SK-N-SH (cell line): Measurements from ENCODE around the gene AGXT.

Experiments used
- EP300 ChIP-seq, 2 experiments: IDR thresholded peaks; 2 replicates each; pipeline versions ENCODE4 v1.4.0 to v1.6.1; 2012; ENCODE audit warnings: borderline replicate concordance in 1 of 2, low read depth in 1 of 2, low read length in 1 of 2
- MAX ChIP-seq: IDR thresholded peaks from 2 replicates; pipeline ENCODE4 v1.4.0; 2012; ENCODE audit warnings: low read depth
- PBX3 ChIP-seq: IDR thresholded peaks from 2 replicates; pipeline ENCODE4; 2012
- RFX5 ChIP-seq: IDR thresholded peaks from 2 replicates; pipeline ENCODE4 v1.6.1; 2012; ENCODE audit warnings: mild to moderate bottlenecking, improper control_type of control experiment, low read length
- SMC3 ChIP-seq: IDR thresholded peaks from 2 replicates; pipeline ENCODE4 v1.6.1; 2012; ENCODE audit warnings: low read depth, low read length, improper control_type of control experiment
- TAF1 ChIP-seq: IDR thresholded peaks from 2 replicates; pipeline ENCODE4 v1.6.1; 2012; ENCODE audit warnings: low read depth, mild to moderate bottlenecking, low read length, moderate library complexity, borderline replicate concordance
- TF ChIP-seq, protein P1 (sequence below): IDR thresholded peaks from 2 replicates; pipeline ENCODE4 v1.4.0; 2012; ENCODE audit warnings: low read depth, borderline replicate concordance
- TF ChIP-seq, protein P2 (sequence below): fragments of 200-600 bp; sonication (generic); IDR thresholded peaks from 2 replicates; pipeline ENCODE4 v1.6.1; 2017; ENCODE audit warnings: antibody characterized with exemption, mild to moderate bottlenecking, moderate library complexity

DNA sequence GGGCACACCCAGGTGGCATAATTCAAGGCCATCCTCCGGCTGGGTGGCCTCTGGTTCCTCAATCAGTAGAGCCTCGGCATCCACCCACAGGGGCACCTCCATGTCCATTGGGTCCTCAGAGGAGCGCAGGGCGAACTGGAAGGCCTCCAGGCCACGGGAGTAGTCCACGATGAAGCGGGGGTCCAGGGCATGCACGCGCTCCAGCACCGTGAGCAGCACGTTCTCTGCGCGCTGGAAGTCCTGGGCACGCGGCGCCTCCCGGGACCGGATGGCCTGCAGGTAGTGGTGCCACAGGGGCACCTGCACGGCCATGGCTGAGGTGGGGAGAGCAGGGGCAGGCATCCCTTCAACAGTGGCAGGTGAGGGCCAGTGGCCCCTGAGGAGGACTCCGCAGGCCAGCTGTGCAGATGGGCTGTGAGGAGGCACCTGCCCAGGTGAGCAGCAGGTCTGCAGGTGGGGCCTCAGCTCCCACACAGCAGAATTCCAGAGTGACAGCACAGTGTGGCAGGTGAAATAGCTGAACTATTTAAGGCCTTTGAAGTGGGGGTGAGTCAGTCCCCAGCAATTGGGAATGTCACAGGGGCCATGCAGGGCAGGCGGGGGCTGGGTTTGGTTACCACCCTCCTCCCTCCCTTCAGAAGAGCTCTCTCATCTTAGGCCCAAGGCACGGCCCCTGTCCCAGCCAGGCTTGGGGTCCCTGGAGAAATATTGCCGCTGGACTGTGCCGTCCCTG is 27.2 kb downstream of the AGXT start, which contains the start of gene MAB21L4:
- TF ChIP-seq TAF1, result no peak
- TF ChIP-seq, protein P1, sequence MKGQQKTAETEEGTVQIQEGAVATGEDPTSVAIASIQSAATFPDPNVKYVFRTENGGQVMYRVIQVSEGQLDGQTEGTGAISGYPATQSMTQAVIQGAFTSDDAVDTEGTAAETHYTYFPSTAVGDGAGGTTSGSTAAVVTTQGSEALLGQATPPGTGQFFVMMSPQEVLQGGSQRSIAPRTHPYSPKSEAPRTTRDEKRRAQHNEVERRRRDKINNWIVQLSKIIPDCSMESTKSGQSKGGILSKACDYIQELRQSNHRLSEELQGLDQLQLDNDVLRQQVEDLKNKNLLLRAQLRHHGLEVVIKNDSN, result no peak
- TF ChIP-seq SMC3, result no peak
- TF ChIP-seq PBX3, result no peak
- TF ChIP-seq MAX, result no peak
- TF ChIP-seq, protein P2, sequence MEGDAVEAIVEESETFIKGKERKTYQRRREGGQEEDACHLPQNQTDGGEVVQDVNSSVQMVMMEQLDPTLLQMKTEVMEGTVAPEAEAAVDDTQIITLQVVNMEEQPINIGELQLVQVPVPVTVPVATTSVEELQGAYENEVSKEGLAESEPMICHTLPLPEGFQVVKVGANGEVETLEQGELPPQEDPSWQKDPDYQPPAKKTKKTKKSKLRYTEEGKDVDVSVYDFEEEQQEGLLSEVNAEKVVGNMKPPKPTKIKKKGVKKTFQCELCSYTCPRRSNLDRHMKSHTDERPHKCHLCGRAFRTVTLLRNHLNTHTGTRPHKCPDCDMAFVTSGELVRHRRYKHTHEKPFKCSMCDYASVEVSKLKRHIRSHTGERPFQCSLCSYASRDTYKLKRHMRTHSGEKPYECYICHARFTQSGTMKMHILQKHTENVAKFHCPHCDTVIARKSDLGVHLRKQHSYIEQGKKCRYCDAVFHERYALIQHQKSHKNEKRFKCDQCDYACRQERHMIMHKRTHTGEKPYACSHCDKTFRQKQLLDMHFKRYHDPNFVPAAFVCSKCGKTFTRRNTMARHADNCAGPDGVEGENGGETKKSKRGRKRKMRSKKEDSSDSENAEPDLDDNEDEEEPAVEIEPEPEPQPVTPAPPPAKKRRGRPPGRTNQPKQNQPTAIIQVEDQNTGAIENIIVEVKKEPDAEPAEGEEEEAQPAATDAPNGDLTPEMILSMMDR, result no peak
- no peak for TF ChIP-seq EP300 (IDR thresholded peaks at IDR 0.05; ENCODE audit: borderline replicate concordance in 1 of 2, low read depth in 1 of 2, low read length in 1 of 2)
- no peak for TF ChIP-seq RFX5
